HG03457 (cell line): ENCODE results near the gene AKT1S1.
A peak's percentile ranks its signal among the peaks of the same experiment; 100 is the strongest.

Experiments
- ATAC-seq: cut with Tn5 transposase; IDR thresholded peaks from one replicate; pipeline ENCODE4 v1.9.1; 2021; ENCODE audit warnings: moderate number of reproducible peaks; ENCODE audit not compliant: unreplicated experiment

The AKT1S1 gene

GRCh38 chr19:49908480-49909420 lies 31.6 kb upstream of the AKT1S1 start:
- no peak for ATAC-seq

- no peak for ATAC-seq
Observed at GRCh38 chr19:49907745-49908446, 30.7 kb upstream of the AKT1S1 start.

DNA sequence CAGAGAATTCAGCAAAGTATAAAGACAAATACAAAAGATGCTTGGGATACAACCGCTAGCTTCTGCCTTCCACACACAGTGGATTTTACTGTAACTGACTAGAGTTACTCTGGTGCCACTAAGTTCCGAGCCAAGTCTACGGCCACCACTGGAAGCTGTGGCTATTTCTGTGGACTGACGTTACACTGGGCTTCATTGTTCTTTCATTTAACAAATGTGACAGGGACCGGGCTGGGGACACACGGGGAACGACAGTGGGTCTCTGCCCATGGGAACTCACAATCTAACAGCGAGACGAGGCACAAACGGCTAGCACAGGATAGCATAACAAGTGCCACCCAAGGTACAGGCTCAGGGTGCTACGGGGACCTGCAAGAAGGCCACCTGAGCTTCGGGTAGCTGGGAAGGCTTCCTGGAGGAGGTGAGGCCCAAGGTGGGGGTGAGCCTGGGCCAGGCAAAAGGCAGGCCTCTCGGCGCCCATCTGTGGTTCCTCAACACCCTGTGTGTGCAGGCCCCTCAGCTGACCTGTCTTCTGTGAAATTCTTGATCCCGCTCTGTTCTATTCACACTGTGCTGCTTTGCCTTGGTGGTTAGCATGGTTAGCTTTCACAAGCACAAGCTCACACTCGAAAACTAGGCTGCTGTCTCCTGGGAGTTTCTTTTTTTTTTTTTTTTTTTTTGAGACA lies 29.9 kb upstream of the AKT1S1 start:
- ATAC-seq, result no peak

GRCh38 chr19:49904136-49904535 lies 27.0 kb upstream of the AKT1S1 start:
- ATAC-seq, result no peak

- ATAC-seq, result peak; percentile 45
Observed at GRCh38 chr19:49896863-49897621, 19.9 kb upstream of the AKT1S1 start, which contains the start of gene IL4I1. Gene IL4I1 (minus strand): TSS chr19:49896887. CDS start chr19:49896160, 727 bp downstream.

GRCh38 chr19:49895566-49896297 lies 18.6 kb upstream of the AKT1S1 start:
- ATAC-seq, result no peak

GRCh38 chr19:49894879-49895565 lies 17.9 kb upstream of the AKT1S1 start:
- ATAC-seq, result no peak

GRCh38 chr19:49894011-49894664 lies 17.0 kb upstream of the AKT1S1 start:
- ATAC-seq, result no peak

- no peak for ATAC-seq
Observed at GRCh38 chr19:49892716-49893115, 15.6 kb upstream of the AKT1S1 start.

DNA sequence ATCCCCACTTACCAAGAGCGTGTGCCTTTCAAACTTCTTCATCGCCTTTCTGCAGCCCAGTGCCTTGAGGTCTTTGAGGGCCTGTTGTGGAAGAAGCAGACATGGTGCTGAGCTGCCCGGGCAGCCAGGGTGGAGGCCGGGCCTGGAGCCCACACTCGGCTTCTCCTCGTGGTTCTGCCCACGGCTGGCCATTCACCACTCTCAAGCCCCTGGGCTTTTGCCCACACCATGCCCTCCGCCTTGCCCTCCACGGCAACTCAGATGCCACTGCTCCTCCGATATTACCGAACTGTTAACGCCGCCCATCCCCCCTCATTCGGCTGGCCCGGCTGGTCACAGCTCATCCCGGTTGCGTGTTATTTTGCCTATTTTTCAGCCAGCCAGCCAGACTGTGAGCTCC lies 14.2 kb upstream of the AKT1S1 start:
- ATAC-seq, result no peak

DNA sequence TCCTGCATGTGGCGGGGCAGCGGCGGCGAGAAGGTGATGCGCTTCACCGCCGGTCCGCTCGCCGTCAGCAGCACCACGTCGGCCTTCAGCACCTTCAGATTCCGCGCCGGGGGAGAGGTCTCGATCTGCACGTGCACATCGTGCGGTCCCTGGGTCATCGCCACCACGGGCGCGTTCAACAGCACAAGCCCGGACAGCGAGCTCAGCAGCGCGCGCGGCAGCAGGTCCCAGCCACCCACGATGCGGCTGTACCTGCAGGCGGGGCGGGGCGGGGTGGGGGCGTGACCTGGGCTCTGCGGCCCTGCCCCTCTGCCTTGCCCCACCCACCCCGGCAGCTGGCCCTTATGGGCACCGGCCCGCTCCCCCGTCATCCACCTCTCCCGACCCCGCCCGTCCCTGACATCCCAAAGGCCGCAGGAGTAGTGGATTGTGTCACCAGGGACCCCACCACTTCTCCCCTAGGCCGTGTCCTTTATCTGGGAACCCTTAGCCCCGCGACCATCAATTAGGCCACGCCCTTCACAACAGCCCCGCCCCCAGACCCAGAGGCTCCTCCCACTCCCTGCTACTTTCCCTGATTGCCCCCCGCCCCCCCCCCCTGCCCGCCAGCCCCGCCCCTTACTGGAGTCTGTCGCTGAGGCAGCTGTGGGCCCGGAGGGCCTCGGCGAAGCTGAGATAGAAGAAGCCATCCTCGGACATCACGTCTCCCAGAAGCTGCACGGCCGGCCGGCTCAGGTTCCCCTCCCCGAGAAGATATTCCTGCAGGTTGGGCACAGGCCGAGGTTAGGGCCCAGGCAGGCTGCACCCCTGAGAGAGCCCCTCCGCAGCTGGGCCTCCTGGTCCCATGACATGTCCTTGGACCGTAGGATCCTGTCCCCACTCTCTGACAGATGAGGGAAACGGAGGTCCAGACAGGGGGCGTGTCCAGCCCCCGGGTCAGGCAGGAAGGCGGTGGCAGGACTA lies 13.5 kb upstream of the AKT1S1 start:
- no peak for ATAC-seq

- no peak for ATAC-seq
Observed at GRCh38 chr19:49889687-49890348, 12.7 kb upstream of the AKT1S1 start.

DNA sequence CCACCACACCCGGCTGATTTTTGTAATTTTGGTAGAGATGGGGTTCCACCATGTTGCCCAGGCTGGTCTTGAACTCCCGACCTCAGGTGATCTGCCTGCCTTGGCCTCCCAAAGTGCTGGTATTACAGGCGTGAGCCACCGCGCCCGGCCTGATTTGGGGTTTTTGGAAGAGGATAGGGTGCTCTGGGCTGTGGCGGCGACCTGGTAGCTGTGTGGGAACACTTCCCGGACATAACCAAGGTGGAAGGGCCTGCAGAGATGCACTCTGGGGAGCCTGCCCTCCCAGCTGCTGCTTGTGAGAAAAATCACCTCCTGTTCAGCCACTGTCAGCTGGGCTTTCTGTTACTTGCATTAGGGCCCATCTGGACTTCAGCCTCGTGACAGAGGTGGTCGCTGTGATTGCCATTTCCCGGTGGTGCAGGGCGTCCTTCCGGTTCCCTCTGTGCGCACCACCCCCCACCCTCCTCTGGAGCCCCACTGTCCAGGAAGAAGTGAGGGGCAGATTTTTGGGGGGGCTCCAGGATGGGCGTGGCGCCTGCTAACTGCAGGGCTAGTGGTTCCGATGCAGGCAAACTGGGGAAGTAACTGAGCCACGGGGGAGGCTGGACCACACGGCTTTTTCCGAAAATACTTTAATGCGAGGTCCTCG lies 12.0 kb upstream of the AKT1S1 start:
- no peak for ATAC-seq

DNA sequence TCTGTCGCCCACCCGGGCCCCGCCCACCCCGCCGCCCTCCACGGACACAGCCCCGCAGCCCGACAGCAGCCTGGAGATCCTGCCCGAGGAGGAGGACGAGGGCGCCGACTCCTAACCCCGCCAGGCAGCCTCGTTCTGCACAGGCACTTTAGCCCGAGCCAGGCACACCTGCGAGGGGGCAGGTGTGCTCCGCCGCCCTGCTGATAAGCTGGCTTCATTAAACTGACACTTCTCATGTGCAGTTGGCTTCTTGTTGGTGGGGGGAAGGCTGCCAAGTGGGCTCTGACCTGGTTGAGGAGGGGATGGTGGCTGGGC lies 11.3 kb upstream of the AKT1S1 start:
- ATAC-seq, result no peak

- no peak for ATAC-seq
Observed at GRCh38 chr19:49887665-49888509, 10.7 kb upstream of the AKT1S1 start.

DNA sequence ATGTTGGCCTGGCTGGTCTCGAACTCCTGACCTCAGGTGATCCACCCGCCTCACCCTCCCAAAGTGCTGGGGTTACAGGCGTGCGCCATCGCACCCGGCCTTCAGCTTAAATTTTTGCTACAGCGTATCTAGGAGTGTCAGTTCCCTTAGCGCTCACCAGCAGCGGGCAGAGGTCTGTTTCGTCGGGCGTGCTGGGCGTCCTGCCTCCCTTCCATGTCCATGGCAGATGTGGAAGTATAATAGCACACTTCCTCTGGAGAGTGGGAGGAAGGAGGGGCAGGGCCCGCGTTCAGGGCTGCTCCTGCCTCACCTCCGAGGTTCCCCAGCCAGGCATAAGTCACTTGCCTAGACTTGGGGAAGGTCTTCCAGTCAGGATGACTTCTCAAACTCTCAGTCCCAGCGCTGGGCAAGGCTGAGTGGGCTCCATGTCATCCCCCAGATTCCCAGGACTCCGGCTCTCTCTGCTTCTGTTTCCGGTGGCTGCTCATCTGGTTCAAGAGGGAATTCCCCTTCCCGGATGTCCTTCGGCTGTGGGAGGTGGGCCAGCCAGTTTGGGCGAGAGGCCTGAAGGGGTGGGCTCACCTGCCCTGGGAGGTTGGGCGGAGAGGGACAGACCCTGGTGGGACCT lies 10.0 kb upstream of the AKT1S1 start:
- ATAC-seq, result no peak
